Measurements from ENCODE around the gene PPP2R1B.
A peak's percentile ranks its signal among the peaks of the same experiment; 100 is the strongest.
"Not testable (repeated sequence)": the region's sequence is repeated elsewhere in the genome, so short reads cannot be mapped to it uniquely, and the experiment has no call there.

Gene PPP2R1B

DNA sequence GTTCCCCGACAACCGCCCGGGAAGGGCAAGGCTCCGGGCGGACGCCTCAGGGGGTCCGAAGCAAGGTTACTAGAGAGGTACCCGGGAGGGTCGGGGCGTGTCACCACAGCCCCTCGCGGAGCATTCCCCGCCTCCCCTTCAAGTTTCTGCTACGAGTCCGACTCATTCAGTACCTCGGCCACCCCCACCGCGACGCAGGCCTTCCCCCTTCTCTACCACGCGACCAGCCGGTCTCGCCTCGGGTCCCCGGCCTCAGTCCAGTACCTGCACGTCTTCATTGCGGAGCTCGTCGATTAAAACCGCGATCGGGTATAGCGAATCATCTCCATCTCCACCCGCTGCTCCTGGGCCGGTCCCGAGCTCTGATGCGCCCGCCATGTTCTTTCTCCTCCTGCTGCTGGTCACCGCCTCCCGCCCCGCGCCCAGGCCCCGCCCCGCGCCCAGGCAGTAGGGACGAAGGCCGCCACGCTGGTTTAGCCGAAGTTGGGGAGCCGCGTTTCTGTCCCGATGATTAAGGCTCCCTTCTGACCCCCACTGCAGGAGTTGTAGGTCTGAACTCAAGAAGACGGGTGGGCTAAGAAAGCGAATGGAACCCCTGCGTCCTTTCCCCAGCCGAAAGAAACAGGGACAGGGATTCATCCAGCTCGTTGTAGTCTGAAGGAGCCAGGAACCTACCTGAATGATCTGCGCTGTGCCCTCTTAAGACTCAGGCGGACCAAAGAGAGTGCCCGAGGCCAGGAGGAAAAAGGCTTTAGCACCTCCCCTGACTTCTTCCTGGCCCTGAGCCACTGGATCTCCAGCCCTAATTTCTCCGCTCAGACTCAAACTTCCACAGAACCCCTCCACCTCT, at the start of gene PPP2R1B:
TSS of gene PPP2R1B (minus strand) at position 406 of the 850 bp plus-strand sequence. CDS start at position 378, 28 bp downstream.
- DNase-seq (ENCODE audit: low read depth) = peak; percentile 60

DNA sequence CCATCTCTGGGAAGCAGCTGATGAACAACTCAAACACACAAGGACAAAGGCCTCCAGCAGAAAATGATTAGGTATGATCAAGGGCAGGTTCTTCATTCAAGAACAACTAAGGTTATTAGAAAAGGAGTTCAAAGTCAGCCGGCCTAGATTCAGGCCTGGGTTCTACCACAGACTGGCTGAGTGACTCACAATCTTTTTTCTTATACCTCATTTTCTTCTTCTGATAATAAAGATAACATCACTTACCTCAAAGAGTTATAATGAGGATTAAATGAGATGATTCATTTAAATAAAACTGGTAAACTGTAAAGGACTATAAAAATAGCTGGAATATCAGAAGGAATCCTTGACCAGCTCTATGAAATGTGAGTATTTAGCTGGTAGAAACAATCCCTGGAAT, 49.3 kb upstream of the PPP2R1B start:
- DNase-seq (ENCODE audit: low read depth) = no peak

DNA sequence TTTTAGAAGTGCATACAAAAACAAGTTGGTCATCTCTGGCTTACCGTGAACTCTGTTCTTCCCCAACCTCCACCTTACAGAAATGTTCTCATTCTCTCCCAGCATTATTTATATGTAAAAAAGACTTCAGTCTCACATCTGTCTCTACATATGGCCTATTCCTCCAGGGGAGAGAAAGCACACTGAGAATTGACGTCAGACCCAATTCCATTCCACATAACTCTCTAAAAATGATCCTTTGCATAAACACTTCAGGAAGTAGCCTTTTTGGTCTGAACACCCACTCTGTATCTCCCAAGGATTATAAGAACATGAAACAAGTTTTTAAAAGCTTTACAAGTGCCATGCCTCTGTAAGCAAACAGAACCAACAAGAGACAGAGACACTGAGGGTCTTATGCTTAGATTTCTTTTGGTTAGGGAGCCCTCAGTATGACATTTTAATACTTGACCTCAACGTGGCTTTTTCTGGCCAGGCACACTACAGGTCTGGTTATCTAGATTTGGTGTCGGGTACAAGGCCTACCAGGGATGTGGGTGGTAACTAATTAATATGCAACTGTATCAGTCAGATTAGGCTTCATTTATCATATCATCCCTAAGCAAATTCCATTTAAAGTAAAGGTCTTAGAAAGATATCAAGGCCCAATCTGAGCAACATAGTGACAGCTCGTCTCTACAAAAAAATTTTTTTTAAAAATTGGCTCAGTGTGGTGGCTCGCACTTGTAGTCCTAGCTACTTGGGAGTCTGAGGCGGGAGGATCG, 48.5 kb upstream of the PPP2R1B start:
- no peak for DNase-seq (ENCODE audit: low read depth)

DNA sequence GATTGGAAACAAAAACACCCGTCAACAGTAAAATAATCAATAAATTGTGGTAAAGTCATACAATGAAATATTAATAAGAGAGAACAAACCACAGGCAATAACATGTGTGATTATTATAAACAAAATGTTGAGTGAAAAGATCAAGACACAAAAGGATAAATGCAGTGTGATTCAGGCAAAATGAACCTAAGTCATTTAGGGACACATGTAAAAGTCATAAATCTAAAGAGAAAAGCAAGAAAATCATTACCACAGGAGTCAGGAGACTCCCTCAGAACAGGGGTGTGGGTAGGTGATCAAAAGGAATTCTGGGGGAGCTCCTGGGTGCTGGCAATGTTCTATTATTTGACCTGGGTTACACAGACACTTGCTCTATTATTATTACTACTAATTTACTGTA, 47.9 kb upstream of the PPP2R1B start:
- no peak for DNase-seq (ENCODE audit: low read depth)

DNA sequence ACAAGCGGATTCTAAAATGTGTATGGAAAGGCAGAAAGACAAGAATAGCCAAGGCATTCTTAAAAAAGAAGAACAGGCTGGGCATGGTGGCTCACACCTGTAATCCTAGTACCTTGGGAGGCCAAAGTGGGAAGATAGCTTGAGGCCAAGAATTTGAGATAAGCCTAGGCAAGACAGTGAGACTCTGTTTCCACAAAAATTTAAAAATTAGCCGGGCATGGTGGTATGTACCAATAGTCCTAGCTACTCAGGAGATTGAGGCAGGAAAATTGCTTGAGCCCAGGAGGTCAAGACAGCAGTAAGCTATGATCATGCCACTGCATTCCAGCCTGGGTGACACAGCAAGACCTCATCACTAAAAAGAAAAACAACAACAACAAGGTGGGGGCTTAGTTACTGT, 46.0 kb upstream of the PPP2R1B start:
- DNase-seq (ENCODE audit: low read depth) = no peak

DNA sequence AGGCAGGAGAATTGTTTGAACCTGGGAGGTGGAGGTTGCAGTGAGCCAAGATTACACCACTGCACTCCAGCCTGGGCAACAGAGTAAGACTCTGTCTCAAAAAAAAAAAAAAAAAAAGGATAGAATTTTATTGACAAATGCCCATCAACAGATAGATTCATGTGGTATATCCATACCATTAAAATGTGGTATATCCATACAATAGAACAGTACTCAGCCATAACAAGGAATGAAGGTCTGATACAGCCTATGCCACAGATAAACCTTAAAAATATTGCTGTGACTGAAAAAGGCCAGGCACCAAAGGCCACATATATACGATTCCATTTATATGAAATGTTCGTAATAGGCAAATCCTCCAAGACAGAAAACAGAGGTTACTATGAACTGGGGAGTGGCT, 45.3 kb upstream of the PPP2R1B start:
- DNase-seq (ENCODE audit: low read depth) = no peak

DNA sequence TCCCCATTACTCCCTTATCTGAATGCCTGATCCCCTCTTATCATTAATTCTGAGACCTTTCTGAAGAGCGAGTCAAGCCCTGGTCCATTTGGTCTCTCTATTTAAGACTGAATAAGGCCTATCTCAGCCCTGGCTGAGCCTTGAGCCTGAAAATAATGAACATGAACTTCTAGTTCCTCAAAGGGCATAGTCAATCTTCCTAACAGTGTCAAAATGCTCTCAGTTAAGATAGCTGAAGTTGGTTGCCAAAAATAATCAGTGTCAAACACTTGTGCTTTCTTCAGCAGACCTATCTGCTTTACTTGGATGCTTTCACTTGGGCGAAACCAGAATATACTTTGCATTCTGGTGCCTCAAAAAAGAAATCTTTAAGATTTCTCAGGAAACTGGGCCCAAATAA, 42.6 kb upstream of the PPP2R1B start:
- DNase-seq (ENCODE audit: low read depth) = no peak

DNA sequence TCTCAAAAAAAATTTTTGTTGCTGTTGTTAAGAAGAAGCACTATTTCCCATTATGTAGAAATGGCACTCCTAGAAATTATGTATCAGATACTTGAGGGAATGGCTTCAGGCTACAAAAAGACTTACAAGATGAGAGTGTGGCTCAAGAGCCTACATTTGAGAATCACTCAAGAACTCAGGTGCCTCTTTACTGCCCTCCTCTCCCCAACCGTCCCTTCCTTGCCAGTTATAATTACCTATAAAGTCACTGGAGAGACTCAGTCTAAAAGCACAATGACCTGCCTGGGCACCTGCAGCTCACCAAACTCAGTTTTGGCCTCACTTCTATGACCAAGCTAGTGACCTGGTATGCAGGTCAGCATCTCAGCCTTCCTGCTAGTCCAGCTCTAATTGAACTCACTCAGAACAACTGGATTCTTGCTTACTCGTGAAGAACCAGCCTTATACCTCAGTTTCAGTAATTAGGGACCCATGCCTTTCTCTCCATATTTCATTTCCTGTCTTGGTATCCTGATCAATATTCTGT, 41.9 kb upstream of the PPP2R1B start:
- DNase-seq (ENCODE audit: low read depth) = no peak

DNA sequence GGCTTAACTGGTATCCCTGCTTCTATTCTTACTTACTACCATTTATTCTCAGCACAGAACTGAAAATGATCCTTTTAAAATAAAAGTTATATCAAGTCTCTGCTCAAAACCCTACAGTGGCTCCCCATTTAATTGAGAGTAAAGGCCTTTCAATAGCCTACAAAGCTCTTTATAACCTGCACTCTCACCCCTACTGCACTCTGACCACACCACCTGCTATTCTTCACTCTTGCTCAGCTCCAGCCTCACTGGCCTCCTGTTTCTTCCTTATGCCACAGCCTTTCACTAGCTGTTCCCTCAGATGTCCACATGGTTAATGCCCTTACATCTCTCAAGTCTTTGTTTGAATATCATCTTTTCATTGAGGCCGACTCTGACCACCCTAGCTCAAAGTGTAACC, 40.9 kb upstream of the PPP2R1B start:
- no peak for DNase-seq (ENCODE audit: low read depth)

DNA sequence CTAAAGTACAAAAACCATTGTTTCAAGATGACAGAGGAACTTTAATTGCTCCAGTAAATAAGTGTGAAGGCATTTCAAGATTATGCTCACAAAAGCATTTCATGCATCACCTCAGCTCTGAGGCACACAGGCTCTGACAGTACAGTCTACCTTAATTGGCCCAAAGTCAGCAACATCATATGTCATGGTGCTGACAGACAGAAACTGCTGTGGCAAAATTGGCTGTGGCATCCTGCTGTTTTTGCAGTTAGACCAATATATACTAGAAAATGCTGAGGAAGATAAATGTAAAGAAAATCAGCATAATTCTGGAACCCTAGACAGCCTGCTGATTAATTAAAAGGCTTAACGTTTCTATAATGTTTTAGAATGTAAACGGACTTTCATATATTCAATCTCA, 34.9 kb upstream of the PPP2R1B start:
- no peak for DNase-seq (ENCODE audit: low read depth)

DNA sequence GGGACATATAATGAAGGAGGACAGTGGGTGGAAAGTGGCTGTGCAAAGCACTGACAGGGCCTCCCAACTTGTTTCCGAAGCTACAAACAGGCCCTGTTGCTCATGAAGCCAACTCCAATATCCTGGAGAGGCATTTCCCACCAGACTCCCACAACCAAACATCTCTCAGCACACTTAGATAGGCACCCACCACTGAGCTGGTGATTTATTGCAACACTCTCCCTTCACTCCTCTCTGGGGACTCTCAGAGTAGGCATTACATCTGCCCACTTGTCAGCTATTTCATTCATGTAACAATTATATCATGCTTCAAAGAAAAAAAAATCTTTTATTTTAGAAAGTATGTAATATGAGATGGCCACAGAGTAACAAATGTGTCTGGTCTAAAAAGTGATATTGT, 32.1 kb upstream of the PPP2R1B start:
- DNase-seq (ENCODE audit: low read depth) = no peak

DNA sequence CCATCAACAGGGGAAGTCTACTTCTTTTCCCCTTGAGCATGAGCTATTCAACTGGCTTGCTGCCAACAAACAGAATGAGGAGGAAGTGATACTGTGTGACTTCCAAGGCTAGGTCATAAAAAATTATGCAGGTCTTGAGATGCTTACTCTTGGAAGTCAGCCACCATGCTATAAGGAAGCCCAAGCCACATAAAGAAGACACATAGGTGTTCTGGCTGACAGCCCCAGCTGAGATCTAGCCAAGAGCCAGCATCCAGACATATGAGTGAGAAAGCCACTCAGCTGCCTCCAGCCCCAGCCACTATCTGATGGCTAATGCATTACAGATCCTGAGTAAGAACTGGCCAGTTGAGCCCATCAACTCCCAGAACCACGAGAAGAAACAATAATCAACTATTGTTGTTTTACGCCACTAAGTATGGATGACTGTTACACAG, 31.0 kb upstream of the PPP2R1B start:
- DNase-seq (ENCODE audit: low read depth) = no peak

DNA sequence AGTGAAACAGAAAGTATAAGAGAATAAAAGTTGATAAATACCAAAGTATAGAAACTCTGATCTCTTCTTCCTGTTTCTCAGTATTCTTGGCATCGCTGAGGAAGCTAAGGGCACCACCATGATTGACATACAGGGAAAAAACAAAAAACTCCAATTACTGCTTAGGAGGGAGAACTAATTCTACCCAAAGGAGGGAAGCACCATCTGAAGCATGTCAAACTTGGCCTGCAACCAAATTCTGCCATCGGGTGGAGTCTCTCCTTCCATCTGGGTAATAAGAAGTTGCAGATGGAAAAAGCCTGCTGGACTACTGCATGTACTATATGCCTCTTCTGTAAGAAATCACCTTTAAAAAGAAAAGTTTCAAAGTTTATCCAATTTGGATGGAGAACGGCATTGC, 30.5 kb upstream of the PPP2R1B start:
- no peak for DNase-seq (ENCODE audit: low read depth)

DNA sequence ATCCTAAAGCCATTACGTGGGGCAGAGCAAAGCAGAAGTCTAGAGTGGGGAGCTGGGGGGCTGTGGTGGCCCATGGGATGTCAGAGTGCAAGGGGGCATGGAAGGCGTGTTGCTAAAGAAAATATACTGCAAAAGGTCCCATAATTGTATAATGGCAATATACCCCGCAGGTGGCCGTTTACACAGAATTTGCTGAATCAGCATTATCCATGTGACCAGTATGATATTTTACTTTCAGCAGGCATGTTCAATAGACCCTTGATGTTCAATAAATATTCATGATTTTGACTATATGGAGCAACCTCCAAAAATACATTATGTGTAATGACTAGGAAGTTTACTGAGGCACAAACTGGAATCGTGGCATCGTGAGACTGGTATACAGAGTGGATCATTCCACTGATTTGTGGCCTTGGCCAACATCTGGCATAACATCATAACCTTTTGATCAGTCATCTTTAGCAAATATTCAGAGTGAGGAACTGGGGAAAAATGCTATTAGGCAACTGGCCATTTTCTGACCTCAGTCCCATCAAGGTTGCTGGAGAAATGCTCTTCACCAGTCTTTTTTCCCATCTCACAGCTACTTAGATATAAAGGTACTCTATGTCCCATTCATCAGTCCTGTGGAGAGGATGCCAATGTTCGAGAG, 29.3 kb upstream of the PPP2R1B start:
- no peak for DNase-seq (ENCODE audit: low read depth)

DNA sequence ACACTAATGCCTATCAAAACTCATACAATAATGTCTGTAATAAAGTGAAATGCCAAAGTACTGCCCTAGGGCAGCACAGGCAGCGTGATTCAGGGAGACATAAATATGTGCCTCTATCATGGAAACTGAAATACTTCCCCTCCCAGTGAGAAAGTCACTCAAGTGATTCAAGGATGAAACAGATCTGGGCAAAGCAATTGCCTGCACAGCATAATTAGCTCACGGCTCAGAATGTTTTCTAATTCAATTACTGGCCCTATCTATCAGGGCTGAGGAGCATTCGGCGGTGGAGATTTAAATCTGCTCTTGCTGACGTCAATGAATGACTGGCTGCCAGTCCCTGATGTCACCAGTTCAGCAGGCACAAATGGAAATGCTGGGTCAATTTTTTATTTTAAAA, 27.7 kb upstream of the PPP2R1B start:
- DNase-seq (ENCODE audit: low read depth) = no peak

DNA sequence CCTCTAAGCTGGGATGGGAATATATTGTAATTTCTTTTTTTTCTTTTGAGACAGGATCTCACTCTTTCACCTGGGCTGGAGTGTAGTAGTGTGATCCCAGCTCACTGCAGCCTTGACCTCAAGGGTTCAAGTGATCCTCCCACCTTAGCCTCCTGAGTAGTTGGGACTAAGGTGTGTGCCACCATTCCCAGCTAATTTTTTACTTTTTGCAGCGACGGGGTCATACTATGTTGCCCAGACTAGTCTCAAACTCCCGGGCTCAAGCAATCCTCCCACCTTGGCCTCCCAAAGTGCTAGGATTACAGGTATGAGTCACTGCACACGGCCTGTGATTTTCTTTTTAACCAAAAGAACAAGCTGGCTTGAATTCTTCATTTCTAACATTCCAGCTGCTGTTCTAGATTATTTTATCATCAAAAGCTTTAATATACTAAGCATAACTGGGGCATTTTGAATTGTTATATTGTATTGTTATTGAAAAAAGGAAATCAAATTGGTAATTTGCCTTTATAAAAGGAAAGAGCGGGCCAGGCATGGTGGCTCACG, 26.8 kb upstream of the PPP2R1B start:
- DNase-seq (ENCODE audit: low read depth) = no peak

DNA sequence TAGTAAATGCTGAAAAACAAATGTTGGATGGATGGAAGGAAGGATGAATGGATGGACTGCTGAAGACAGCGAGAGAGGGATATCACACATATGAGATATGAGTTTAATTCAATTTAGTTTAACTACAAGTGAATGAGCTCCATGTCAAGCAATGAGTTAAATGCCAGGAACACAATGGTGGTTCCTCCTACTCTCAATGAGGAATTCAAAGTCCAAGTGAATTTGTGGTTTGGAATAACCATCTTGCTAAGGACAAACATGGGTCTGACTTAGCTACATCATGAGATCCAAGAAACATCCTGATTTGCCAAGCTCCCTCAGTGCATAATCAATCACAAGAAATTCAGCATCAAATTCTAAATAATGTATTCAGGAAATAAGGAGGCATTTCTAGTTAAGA, 26.1 kb upstream of the PPP2R1B start:
- DNase-seq (ENCODE audit: low read depth) = no peak

DNA sequence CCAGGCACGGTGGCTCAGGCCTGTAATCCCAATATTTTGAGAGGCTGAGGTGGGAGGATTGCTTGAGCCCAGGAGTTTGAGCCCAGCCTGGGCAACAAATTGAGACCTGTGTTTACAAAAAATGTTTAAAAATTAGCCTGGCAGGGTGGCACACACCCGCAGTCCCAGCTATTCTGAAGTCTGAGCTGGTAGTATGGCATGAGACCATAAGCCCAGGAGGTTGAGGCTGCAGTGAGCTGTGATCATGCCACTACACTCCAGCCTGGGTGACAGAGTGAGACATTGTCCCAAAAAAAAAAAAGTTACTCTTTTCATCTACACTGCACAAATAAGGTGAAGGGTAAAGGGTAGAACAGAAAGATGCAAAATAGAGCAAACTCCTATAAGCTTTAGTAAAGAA, 22.3 kb upstream of the PPP2R1B start:
- DNase-seq (ENCODE audit: low read depth) = no peak

DNA sequence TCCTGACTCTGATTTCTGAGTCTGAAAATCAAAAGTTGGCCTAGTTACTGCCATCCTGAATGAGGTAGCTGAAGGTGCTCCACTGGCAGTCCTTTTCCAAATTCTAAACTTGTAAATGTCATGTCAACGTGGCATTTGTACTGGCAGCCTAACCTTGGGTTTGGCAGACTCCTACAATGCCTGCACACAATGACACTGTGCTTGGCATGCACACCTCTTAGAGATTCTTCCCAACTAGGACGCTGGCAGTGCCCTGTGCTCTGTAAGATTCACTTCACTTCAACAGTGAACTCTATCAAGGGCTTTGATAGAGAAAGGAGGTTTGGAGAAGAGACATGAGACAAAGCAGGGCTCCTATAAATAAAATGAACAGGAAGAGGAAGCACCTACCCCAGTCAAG, 21.9 kb upstream of the PPP2R1B start:
- no peak for DNase-seq (ENCODE audit: low read depth)

DNA sequence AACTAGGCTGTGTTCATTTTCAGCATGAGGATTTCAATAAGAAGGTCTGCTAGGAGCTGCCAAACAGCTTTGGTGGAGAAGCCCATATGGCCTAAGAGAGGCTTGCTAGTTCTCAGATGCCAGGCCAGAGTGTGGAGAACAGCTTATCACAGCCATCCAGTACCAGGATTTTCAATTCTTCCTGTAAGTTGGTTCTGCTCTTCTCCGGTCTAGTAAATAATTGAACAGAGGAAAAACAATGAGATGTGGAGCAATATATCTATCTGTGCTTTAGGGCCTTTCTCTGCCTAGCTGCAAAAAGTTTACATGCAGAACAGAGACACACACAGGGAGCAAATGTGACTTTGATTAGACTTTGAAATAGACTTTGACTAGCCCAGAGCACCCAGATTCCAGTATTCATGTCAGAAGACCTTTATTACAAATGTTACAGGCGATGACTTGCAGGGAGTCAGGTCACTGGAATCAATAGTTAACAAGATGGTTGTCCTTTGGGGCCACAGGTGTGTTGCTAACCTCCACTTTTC, 19.8 kb upstream of the PPP2R1B start:
- DNase-seq (ENCODE audit: low read depth) = no peak

DNA sequence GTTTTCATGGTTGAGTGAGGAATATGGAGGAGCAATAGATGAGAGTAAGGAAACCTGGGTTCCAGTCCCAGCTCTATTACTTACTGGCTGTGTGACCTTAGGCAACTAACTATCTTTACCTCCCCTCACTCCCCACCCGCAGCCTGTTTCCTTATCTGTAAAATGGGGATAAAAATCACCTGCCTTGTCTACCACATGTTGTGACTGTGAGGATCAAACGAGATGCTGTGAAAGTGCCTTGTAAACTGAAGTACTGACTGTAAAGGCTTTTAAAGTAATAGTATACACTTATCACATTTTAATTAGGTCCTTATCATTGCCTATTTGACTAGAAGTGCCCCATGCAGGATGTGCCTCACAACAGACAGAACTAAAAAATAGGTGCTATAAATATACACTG, 18.9 kb upstream of the PPP2R1B start:
- no peak for DNase-seq (ENCODE audit: low read depth)

DNA sequence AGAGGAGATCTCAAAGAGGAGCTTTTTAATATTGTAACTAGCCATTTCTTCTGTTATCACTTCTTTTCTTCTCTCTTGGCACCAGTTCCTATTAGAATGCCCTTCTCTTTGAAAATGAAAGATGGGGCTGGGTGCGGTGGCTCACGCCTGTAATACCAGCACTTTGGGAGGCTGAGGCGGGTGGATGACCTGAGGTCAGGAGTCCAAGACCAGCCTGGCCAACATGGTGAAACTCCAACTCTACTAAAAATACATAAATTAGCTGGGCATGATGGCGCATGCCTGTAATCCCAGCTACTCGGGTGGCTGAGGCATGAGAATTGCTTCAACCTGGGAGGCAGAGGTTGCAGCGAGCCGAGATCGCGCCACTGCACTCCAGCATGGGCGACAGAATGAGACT, 18.1 kb upstream of the PPP2R1B start:
- not testable (repeated sequence) for DNase-seq (ENCODE audit: low read depth)
